ENCODE data around the gene CHRNA9.

GRCh38 chr4:40348000-40348399 is 12.9 kb downstream of the CHRNA9 start:
- no peak for TF ChIP-seq CTCF (IDR thresholded peaks at IDR 0.05; ENCODE audit: poor library complexity)
- TF ChIP-seq EZH2phosphoT487 (IDR thresholded peaks at IDR 0.05; ENCODE audit: low read depth, severe bottlenecking, unreplicated experiment): no peak
- no peak for TF ChIP-seq EZH2 (IDR thresholded peaks at IDR 0.05; ENCODE audit: borderline replicate concordance)
